NCI-H2081 treated with DMSO at 0.1 percent for 48 hours (cell line): Measurements from ENCODE around the gene SLC35F3.

ENCODE experiments used
- DNase-seq: peaks from one replicate; lab custom pipeline; 2025; lab: John Stamatoyannopoulos, UW

The SLC35F3 gene

DNA sequence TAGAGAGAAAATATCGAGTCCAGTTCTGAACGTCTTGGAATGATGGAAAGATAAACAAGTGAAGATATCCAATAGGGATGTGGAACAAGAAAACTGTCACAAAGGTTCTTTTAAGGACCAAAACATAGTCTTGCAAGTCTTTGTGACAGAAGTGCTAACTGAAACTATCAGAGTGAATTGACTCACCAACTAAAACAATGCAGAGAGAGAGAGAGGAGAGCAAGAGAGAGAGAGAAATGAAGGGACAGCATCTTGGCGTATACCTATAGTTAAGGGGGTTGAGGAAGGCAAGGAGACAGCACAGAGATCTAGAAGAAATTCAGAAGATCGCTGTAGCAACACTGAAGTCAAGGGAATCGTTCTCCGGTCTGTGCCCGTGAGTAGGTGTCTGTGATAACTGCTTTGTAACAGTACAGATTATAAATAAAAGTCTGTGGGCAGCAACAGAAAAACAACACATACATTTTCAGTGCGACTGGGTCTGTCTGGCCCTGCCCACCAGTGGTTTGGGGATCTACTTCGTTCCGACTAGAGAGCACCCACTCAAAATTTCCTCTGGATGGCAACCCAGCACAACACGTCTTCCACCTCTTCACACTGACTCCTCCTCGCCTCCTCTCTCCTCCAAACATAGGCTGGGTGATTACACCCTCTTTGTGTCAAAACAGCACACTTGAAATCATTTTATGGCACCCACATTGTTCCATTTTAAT lies 464.0 kb downstream of the SLC35F3 start:
- no peak for DNase-seq

- DNase-seq = no peak
These were observed 464.6 kb downstream of the SLC35F3 start for GRCh38 chr1:234369033-234369430.

DNA sequence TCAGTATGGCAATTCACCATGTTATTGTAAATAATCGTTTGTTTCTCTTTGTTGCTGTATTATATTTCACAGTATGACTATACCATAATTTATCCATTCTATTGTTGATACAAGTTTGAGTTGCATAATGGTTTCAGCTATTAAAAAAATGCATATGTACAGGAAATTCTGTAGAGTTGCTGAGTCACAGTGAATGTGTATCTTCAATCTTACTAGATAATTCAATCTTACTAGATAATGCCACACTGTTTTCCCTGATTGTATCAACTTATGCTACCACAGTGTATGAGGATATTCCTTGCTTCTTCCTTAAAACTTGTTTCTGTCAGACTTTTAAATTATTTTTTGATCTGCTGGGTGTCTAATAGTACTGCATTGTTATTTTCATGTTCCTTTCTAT lies 465.3 kb downstream of the SLC35F3 start:
- DNase-seq = no peak

- no peak for DNase-seq
These were observed 466.9 kb downstream of the SLC35F3 start for GRCh38 chr1:234371414-234371813.

DNA sequence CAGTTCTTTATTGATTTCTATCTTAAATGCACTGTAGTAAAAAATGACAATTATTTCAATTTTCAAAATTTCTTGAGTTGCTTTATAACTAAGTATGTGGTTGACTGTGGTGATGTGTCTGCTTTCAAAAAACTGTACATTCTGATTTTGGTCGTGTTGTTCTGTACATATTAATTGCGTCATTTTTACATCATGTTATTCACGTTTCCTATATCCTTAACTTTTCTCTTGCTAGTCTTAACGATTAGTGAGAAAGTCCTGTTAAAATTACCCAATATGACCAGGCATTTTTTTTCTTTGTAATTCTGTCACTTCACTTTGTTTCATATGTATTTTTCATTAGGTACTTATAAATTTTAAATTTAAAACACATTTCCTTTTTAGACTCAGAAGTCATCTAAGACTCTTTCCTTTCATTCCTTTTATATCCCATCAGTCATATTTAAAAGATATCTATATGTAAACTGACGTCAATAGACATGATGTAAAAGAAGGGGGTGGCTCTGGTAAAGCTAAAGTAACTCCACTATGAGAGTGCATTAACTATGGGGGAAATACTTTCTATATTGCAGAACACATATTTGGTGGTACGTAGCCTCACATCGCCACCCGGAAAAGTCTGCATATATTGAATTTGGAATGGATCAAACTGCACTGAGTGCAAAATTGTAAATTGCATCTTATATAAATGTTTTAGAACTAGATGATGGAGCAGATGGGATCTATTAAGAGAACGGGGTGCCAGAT lies 467.7 kb downstream of the SLC35F3 start:
- DNase-seq = no peak

- peak; percentile 79 for DNase-seq
These were observed 468.8 kb downstream of the SLC35F3 start, which contains the start of gene COA6 for GRCh38 chr1:234373064-234373958. Gene COA6, plus strand, starts transcription at chr1:234373456. Its CDS starts 11 bp downstream, at chr1:234373467.

DNA sequence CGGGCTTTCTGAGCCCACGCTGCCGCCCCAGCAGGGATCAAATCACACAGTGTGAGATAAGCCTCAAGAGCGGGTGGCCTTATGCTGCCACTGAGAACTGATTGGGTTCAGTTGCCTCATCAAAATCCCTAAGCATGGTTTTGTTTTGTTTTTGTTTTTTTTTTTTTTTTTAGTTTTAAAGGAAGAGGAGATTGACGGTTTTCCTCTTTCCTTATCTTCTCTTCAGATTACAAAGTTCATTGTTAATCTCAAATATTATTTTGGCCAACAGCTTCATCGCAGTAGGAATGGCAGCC lies 469.4 kb downstream of the SLC35F3 start:
- DNase-seq = no peak
